ENCODE results near the gene ATXN7L3.

Gene ATXN7L3

DNA sequence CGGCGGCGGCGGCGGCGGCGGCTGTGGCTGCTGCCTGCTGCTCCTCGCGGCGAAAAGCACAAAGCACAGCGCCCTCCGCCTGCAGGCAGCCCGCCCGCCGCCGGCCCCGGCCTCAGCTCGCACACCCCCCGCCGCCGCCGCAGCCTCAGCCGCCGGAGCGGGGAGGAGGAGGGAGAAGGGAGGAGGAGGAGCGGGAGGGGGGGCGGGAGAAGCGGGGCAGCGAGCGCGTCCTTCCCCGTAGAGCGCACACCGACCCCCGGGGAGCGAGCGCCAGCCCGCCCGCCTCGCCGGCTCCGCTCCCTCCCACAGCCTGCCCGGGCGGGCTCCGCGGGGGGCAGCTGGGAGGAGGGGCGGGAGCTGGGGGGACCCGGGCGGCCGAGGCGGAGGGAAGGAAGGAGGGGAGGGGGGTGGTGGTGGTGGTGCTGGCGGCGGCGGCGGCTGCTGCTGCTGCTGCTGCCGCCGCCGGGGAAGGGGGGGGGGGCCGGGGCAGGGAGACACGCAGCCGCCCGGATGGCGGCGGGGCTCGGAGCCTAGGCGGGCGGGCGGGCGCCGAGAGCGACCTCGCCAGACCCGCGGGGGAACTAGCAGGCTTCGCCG lies 20.0 kb upstream of the ATXN7L3 start, which contains the start of gene UBTF:
Gene UBTF, minus strand, starts transcription at position 60 of the 597 bp plus-strand sequence. CDS start 1,446 bp downstream, outside the sequence.
- peak within 1 kb of the TSS; percentile 84 for H3K4me3 ChIP-seq (ENCODE audit: low read depth, low read length)
- no peaks in the 10 kb centered on the region for H3K27me3 ChIP-seq
- DNase-seq = peak; percentile 88
- TF ChIP-seq, protein P1, sequence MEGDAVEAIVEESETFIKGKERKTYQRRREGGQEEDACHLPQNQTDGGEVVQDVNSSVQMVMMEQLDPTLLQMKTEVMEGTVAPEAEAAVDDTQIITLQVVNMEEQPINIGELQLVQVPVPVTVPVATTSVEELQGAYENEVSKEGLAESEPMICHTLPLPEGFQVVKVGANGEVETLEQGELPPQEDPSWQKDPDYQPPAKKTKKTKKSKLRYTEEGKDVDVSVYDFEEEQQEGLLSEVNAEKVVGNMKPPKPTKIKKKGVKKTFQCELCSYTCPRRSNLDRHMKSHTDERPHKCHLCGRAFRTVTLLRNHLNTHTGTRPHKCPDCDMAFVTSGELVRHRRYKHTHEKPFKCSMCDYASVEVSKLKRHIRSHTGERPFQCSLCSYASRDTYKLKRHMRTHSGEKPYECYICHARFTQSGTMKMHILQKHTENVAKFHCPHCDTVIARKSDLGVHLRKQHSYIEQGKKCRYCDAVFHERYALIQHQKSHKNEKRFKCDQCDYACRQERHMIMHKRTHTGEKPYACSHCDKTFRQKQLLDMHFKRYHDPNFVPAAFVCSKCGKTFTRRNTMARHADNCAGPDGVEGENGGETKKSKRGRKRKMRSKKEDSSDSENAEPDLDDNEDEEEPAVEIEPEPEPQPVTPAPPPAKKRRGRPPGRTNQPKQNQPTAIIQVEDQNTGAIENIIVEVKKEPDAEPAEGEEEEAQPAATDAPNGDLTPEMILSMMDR (IDR thresholded peaks at IDR 0.05; ENCODE audit: low read depth, low read length) = no peak
- H3K36me3 ChIP-seq = peaks cover 34% of the 10 kb centered on the region
- H3K9me3 ChIP-seq = no peaks in the 10 kb centered on the region
- H3K4me1 ChIP-seq = peaks cover 5% of the 10 kb centered on the region

DNA sequence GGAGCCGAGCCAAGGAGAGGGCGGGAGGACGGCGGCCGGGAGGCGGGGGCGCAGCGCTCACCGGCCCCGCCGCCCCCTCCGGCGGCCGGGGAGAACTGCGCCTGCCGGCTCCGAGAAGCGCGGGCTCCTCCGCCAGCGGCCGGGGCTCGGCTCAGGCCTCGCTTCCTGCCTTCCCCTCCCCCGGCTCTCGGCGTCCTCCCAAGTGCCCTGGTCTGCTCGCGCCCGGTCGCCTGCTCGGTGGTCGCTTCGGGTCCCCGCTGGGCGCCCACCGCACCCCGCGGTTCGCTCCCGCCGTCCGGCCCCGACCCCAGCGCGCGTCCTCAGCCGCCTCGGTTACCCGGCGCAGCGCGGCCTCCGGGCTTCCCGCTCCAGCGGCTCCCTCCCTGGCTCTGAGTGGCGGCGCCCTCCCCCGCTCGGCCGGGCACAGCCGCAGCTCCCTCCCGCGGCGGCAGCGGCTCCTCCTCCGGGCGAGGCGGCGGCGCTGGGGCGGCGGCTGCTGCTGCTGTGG lies 19.5 kb upstream of the ATXN7L3 start:
- Histone ChIP-seq H3K4me3 (ENCODE audit: low read depth, low read length) (peak overlapping the region; percentile 83), H3K9me3 (no peaks in the 10 kb centered on the region), H3K4me1 (peaks cover 5% of the 10 kb centered on the region), H3K27me3 (no peaks in the 10 kb centered on the region), H3K36me3 (peaks cover 40% of the 10 kb centered on the region)
- TF ChIP-seq, protein P1 (IDR thresholded peaks at IDR 0.05; ENCODE audit: low read depth, low read length) = no peak
- DNase-seq = peak; percentile 80

DNA sequence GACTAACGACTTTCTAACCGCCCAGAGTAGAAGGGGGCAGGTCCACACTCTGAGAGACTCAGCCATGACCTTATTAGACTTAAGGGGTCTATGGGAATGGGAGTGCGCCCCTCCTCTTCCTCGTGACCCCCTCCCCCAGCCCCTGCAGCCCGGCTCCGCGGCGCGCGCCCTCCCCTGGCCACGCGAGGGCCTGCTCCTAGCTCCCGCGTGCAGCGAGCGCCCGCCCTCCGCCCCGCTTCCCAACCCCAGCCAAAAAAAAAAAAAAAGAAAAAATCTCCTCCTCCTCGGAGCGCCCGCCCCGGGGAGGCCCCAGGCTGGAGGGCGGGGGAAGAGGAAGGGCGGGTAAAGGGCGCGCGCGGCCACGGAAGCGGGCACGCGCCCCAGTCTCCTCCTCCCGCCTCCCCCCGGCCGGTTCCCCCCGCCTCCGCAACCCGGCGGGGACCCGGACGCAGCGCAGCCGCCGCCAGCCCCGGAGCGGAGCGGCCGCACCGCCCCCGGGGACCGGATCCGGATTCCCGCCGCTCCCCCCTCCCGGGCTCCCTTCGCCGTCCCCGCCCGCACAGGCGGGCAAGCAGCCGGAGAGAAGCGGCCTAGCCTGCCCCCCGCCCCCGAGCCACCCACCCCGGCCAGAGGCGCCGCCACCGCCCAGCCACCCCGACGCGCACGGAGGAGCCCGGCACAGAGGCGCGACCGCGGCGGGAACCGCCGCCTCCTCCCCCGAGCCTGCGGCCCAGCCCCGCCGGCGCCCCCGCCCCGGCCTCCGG lies 18.8 kb upstream of the ATXN7L3 start:
- Histone ChIP-seq H3K4me3 (ENCODE audit: low read depth, low read length) (peak overlapping the region; percentile 83), H3K36me3 (peaks cover 41% of the 10 kb centered on the region), H3K4me1 (peaks cover 4% of the 10 kb centered on the region), H3K27me3 (no peaks in the 10 kb centered on the region), H3K9me3 (no peaks in the 10 kb centered on the region)
- DNase-seq = peak; percentile 90
- TF ChIP-seq, protein P1 (IDR thresholded peaks at IDR 0.05; ENCODE audit: low read depth, low read length) = peak; percentile 45

DNA sequence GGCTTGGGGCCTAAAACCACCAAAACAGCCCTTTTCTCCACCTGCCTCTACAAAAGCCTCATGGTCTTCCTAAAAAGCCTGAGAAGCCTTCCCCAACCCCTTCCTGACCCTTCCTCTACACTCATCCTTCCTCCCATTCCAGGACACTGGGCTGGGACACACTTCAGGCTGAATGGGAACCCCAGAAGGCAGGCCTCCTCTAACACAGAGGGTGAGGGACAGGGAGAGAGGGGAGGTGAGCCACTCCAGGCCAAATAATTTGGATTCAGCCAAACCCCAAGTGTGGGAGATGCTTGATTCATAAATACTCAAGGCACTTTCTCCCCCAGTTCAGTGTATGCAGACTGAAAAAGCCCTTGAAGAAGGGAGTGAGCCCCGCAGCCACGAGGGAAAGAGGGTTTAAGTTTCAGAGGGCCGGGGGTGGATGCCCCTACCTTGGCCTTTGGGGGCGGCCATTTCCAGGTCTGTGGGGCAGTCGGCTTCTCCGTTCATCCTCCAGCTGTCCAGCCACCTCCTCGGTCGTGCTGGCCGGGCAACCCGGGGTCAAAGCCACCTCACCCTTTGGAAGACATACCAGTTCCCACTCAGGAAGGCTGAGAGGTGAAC lies 18.2 kb upstream of the ATXN7L3 start:
- H3K36me3 ChIP-seq = peaks cover 41% of the 10 kb centered on the region
- H3K9me3 ChIP-seq = no peaks in the 10 kb centered on the region
- no peaks in the 10 kb centered on the region; the same call in 1 of the 2 replicates for H3K4me1 ChIP-seq
- H3K4me3 ChIP-seq (ENCODE audit: low read depth, low read length) = peak overlapping the region; percentile 83
- no peak for DNase-seq
- H3K27me3 ChIP-seq = no peaks in the 10 kb centered on the region
- TF ChIP-seq, protein P1 (IDR thresholded peaks at IDR 0.05; ENCODE audit: low read depth, low read length) = no peak

DNA sequence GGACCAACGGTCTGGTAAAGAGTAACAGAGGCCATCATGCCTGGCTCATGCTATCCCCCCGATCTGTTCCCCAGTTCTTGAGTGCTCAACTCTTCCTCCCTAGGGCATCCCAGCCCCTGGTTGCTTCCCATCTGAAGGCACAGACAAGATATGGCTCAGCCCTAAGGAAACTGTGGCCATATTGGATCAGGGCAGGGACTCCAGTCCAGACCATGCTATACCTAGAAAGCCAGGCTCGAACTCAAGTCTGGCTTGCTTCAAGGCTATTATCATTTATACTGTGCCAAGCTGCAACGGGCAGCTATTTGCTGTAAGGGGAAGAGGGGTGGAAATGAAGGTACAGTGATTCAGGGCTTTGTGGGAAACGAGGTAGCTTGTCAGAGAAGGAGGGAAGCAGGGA lies 17.0 kb upstream of the ATXN7L3 start:
- H3K4me3 ChIP-seq (ENCODE audit: low read depth, low read length) = no peak overlapping the region
- no peaks in the 10 kb centered on the region for H3K9me3 ChIP-seq
- TF ChIP-seq, protein P1 (IDR thresholded peaks at IDR 0.05; ENCODE audit: low read depth, low read length) = no peak
- no peaks in the 10 kb centered on the region; the same call in 1 of the 2 replicates for H3K4me1 ChIP-seq
- no peaks in the 10 kb centered on the region for H3K27me3 ChIP-seq
- no peak for DNase-seq
- peaks cover 42% of the 10 kb centered on the region for H3K36me3 ChIP-seq

All from BE2C (cell line).